ENCODE data around the gene SLC49A4.

SLC49A4 gene

GRCh38 chr3:122787872-122788271, 7.0 kb upstream of the SLC49A4 start:
- TF ChIP-seq CTCF (IDR thresholded peaks at IDR 0.05; ENCODE audit: extremely low read depth, missing control alignments) = no peak
- DNase-seq (ENCODE audit: low spot score) = no peak

- no peak for TF ChIP-seq CTCF (IDR thresholded peaks at IDR 0.05; ENCODE audit: extremely low read depth, missing control alignments)
Measured at GRCh38 chr3:122789585-122790273, 5.1 kb upstream of the SLC49A4 start.

GRCh38 chr3:122793568-122794416, 1.1 kb upstream of the SLC49A4 start, which contains the start of gene HSPBAP1:
TSS of gene HSPBAP1 (minus strand) at chr3:122793831. CDS start at chr3:122793680, 151 bp downstream.
- TF ChIP-seq CTCF (IDR thresholded peaks at IDR 0.05; ENCODE audit: extremely low read depth, missing control alignments) = no peak
- peak; percentile 93 for DNase-seq (ENCODE audit: low spot score)

More at GRCh38 chr3:122789585-122790273, 5.1 kb upstream of the SLC49A4 start:
- DNase-seq (ENCODE audit: low spot score) = no peak

- DNase-seq (ENCODE audit: low spot score) = no peak
- TF ChIP-seq CTCF (IDR thresholded peaks at IDR 0.05; ENCODE audit: extremely low read depth, missing control alignments) = no peak
Measured at GRCh38 chr3:122794483-122794778, 438 bp upstream of the SLC49A4 start.

GRCh38 chr3:122795674-122796195, 866 bp downstream of the SLC49A4 start:
- DNase-seq (ENCODE audit: low spot score) = no peak
- no peak for TF ChIP-seq CTCF (IDR thresholded peaks at IDR 0.05; ENCODE audit: extremely low read depth, missing control alignments)

- DNase-seq (ENCODE audit: low spot score) = no peak
- TF ChIP-seq CTCF (IDR thresholded peaks at IDR 0.05; ENCODE audit: extremely low read depth, missing control alignments) = no peak
Measured at GRCh38 chr3:122797291-122797690, 2.4 kb downstream of the SLC49A4 start.

- TF ChIP-seq CTCF (IDR thresholded peaks at IDR 0.05; ENCODE audit: extremely low read depth, missing control alignments) = no peak
- no peak for DNase-seq (ENCODE audit: low spot score)
Measured at GRCh38 chr3:122799322-122799721, 4.5 kb downstream of the SLC49A4 start.

Measured in GM20000 (cell line).